ENCODE measurements around the gene KRTCAP3. TPM values are rescaled to one million over a fixed set of nuclear protein-coding genes. Genes with fewer than 3 reads are reported as not detected.

Gene KRTCAP3
- polyA plus RNA-seq, 2 of the 4 experiments (the other 2 are of a cell fraction): 0.68 to 1.3 TPM

- peak in 1 of 2 experiments; percentile 49; a peak in 3 of 6 replicates for ATAC-seq
- H3K27ac ChIP-seq: no peak overlapping the region
- no peak for FAIRE-seq
- no peak for DNase-seq (ENCODE audit: low read depth in 1 of 2, low spot score in 1 of 2)
- 87% methylated on average over 7 of the region's 7 CpGs for WGBS (ENCODE audit: missing lambda C conversion rate)
- ChIA-PET CTCF (interaction anchor here (2.5 kb wide), 1 partner anchor 46 kb away, joined by 8 read pairs; no protein-coding TSS in a partner anchor), POLR2A (no interaction called here)
- H3K4me2 ChIP-seq: no peak overlapping the region
- no peaks in the 10 kb centered on the region for H3K4me1 ChIP-seq
- no peaks in the 10 kb centered on the region for H3K9me3 ChIP-seq
- no peak overlapping the region for H3K4me3 ChIP-seq
- 0 out of 5 replicates have a peak, but pooled peaks of 1 of the 2 experiments have one; percentile 4 for TF ChIP-seq RAD21 (conservative IDR thresholded peaks at IDR 0.05 in 1 of 2, IDR thresholded peaks at IDR 0.05 in 1 of 2)
- TF ChIP-seq, protein P1, sequence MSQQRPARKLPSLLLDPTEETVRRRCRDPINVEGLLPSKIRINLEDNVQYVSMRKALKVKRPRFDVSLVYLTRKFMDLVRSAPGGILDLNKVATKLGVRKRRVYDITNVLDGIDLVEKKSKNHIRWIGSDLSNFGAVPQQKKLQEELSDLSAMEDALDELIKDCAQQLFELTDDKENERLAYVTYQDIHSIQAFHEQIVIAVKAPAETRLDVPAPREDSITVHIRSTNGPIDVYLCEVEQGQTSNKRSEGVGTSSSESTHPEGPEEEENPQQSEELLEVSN (IDR thresholded peaks at IDR 0.05; ENCODE audit: borderline replicate concordance, low read depth): no peak
Observed at GRCh38 chr2:27453968-27454367, 11.8 kb downstream of the KRTCAP3 start.

DNA sequence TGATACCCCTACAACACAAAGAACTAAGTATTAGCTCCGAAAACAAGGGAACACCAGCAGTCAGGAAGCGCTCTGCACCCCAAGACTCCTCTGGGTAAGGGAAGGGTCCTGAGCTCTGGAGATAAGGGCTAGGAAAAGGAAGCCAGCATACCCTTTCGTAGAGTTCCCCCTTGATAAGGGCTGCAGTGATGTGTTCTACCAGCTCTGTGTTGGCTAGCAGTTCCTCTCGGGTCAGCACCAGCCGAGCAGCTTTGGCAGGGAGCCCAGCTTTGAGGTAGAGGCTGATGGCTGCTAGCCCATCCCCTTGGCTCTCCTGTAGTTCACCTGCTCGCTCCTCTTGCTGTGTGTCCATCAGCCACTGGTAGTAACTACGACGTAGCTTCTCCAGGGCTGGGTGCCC is 18.9 kb downstream of the KRTCAP3 start:
- ATAC-seq (no peak), FAIRE-seq (no peak), DNase-seq (ENCODE audit: low read depth in 1 of 2, low spot score in 1 of 2) (no peak)
- H3K4me1 ChIP-seq: no peaks in the 10 kb centered on the region
- POLR2A ChIA-PET: interaction anchor here (0.6 kb wide), 1 partner anchor 31 kb away, joined by 4 read pairs; no protein-coding TSS in a partner anchor
- WGBS (ENCODE audit: missing lambda C conversion rate): 83% methylated on average over 8 of the region's 8 CpGs
- H3K27ac ChIP-seq: no peak overlapping the region
- CTCF ChIA-PET: interaction anchor here (0.6 to 0.8 kb wide), 2 partner anchors 11 to 1691 kb away, joined by 3 read pairs; no protein-coding TSS in a partner anchor
- no peak overlapping the region for H3K4me3 ChIP-seq
- TF ChIP-seq ZC3H11A (IDR thresholded peaks at IDR 0.05): no peak
- TF ChIP-seq, protein P1 (IDR thresholded peaks at IDR 0.05; ENCODE audit: borderline replicate concordance, low read depth): no peak
- TF ChIP-seq ZFP36 (IDR thresholded peaks at IDR 0.05; ENCODE audit: borderline replicate concordance, partially characterized antibody): no peak
- TF ChIP-seq, protein P2, sequence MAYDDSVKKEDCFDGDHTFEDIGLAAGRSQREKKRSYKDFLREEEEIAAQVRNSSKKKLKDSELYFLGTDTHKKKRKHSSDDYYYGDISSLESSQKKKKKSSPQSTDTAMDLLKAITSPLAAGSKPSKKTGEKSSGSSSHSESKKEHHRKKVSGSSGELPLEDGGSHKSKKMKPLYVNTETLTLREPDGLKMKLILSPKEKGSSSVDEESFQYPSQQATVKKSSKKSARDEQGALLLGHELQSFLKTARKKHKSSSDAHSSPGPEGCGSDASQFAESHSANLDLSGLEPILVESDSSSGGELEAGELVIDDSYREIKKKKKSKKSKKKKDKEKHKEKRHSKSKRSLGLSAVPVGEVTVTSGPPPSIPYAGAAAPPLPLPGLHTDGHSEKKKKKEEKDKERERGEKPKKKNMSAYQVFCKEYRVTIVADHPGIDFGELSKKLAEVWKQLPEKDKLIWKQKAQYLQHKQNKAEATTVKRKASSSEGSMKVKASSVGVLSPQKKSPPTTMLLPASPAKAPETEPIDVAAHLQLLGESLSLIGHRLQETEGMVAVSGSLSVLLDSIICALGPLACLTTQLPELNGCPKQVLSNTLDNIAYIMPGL (CRISPR knock-in tag; IDR thresholded peaks at IDR 0.05; ENCODE audit: borderline replicate concordance): no peak
- TF ChIP-seq BCL3 (IDR thresholded peaks at IDR 0.05): no peak
- TF ChIP-seq SMC3 (IDR thresholded peaks at IDR 0.05): no peak
- no peak for TF ChIP-seq CHD4 (IDR thresholded peaks at IDR 0.05; ENCODE audit: borderline replicate concordance)
- TF ChIP-seq CBX8 (IDR thresholded peaks at IDR 0.05): no peak
- no peak for TF ChIP-seq JUNB (IDR thresholded peaks at IDR 0.05)
- no peak for TF ChIP-seq NPAS2 (CRISPR knock-in tag; IDR thresholded peaks at IDR 0.05; ENCODE audit: borderline replicate concordance)
- TF ChIP-seq HOXB5 (CRISPR knock-in tag; IDR thresholded peaks at IDR 0.05): no peak
- no peak for TF ChIP-seq TP53 (CRISPR knock-in tag; IDR thresholded peaks at IDR 0.05)
- TF ChIP-seq FOSB (CRISPR knock-in tag; IDR thresholded peaks at IDR 0.05): no peak
- no peak for TF ChIP-seq MAZ (IDR thresholded peaks at IDR 0.05; ENCODE audit: borderline replicate concordance, low read depth, low read length)
- no peak for TF ChIP-seq ZNF302 (CRISPR knock-in tag; IDR thresholded peaks at IDR 0.05)
- H3K9me3 ChIP-seq: no peaks in the 10 kb centered on the region
- no peak overlapping the region for H3K4me2 ChIP-seq

- no peak for ATAC-seq
- H3K4me1 ChIP-seq: no peaks in the 10 kb centered on the region
- CTCF ChIA-PET: no interaction called here
- no peak for FAIRE-seq
- WGBS (ENCODE audit: missing lambda C conversion rate): 94% methylated on average over 7 of the region's 7 CpGs
- POLR2A ChIA-PET: no interaction called here
- DNase-seq (ENCODE audit: low read depth in 1 of 2, low spot score in 1 of 2): no peak
- H3K4me3 ChIP-seq: no peak overlapping the region
- H3K27ac ChIP-seq: no peak overlapping the region
- H3K4me2 ChIP-seq: no peak overlapping the region
- no peak for TF ChIP-seq FOSB (CRISPR knock-in tag; IDR thresholded peaks at IDR 0.05)
- no peak for TF ChIP-seq JUNB (IDR thresholded peaks at IDR 0.05)
- TF ChIP-seq NFE2L2 (conservative IDR thresholded peaks at IDR 0.05; ENCODE audit: low read length): no peak
- no peak for TF ChIP-seq HOXA7 (CRISPR knock-in tag; IDR thresholded peaks at IDR 0.05)
- TF ChIP-seq, protein P3, sequence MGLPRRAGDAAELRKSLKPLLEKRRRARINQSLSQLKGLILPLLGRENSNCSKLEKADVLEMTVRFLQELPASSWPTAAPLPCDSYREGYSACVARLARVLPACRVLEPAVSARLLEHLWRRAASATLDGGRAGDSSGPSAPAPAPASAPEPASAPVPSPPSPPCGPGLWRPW (IDR thresholded peaks at IDR 0.05): no peak
- no peak for TF ChIP-seq ESRRA (IDR thresholded peaks at IDR 0.05; ENCODE audit: borderline replicate concordance, low read length)
- no peak for TF ChIP-seq CHD4 (IDR thresholded peaks at IDR 0.05; ENCODE audit: borderline replicate concordance)
- no peak for TF ChIP-seq SMC3 (IDR thresholded peaks at IDR 0.05)
- TF ChIP-seq, protein P1 (IDR thresholded peaks at IDR 0.05; ENCODE audit: borderline replicate concordance, low read depth): no peak
- TF ChIP-seq POLR2AphosphoS2 (conservative IDR thresholded peaks at IDR 0.05; ENCODE audit: low read length): no peak
- no peak for TF ChIP-seq BHLHE40 (IDR thresholded peaks at IDR 0.05; ENCODE audit: low read depth, low read length)
- TF ChIP-seq MAZ (IDR thresholded peaks at IDR 0.05; ENCODE audit: borderline replicate concordance, low read depth, low read length): no peak
- TF ChIP-seq, protein P4, sequence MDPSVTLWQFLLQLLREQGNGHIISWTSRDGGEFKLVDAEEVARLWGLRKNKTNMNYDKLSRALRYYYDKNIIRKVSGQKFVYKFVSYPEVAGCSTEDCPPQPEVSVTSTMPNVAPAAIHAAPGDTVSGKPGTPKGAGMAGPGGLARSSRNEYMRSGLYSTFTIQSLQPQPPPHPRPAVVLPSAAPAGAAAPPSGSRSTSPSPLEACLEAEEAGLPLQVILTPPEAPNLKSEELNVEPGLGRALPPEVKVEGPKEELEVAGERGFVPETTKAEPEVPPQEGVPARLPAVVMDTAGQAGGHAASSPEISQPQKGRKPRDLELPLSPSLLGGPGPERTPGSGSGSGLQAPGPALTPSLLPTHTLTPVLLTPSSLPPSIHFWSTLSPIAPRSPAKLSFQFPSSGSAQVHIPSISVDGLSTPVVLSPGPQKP (IDR thresholded peaks at IDR 0.05; ENCODE audit: low read depth, low read length): no peak
- no peak for TF ChIP-seq EHF (CRISPR knock-in tag; IDR thresholded peaks at IDR 0.05)
- TF ChIP-seq CBX8 (IDR thresholded peaks at IDR 0.05): no peak
- TF ChIP-seq ZC3H11A (IDR thresholded peaks at IDR 0.05): no peak
- no peak for TF ChIP-seq RNF2 (IDR thresholded peaks at IDR 0.05; ENCODE audit: borderline replicate concordance, low read depth)
- TF ChIP-seq KDM5A (IDR thresholded peaks at IDR 0.05): no peak
- H3K9me3 ChIP-seq: no peaks in the 10 kb centered on the region
Observed at GRCh38 chr2:27464443-27464842, 22.3 kb downstream of the KRTCAP3 start.
